ENCODE data around the gene PPIL3. TPM values are rescaled to one million over a fixed set of nuclear protein-coding genes. Genes with fewer than 3 reads are reported as not detected.

PPIL3 gene
- total RNA-seq, 1 donor from 2014 or later = 63.7 TPM

- H3K9ac ChIP-seq (ENCODE audit: low read depth in 1 of 3, low read length in 3 of 3) = no peak overlapping the region
- no peaks in the 10 kb centered on the region for H3K4me1 ChIP-seq (ENCODE audit: control insufficient read depth in 3 of 3, insufficient read depth in 3 of 3, low read length in 3 of 3)
- no peaks in the 10 kb centered on the region for H3K9me3 ChIP-seq (ENCODE audit: control insufficient read depth in 3 of 3, low read length in 3 of 3)
- H3K27me3 ChIP-seq (ENCODE audit: control insufficient read depth in 3 of 3, insufficient read depth in 3 of 3, low read length in 3 of 3) = no peaks in the 10 kb centered on the region
- peaks cover 0 to 3% (median under 1%) of the 10 kb centered on the region in 3 donors for H3K36me3 ChIP-seq (ENCODE audit: control insufficient read depth in 3 of 3, insufficient read depth in 3 of 3, low read length in 3 of 3)
- no peak overlapping the region for H3K4me3 ChIP-seq (ENCODE audit: low read length in 3 of 3)
- H3K27ac ChIP-seq (ENCODE audit: low read depth, low read length) = no peak overlapping the region
These were observed 43.1 kb downstream of the PPIL3 start for GRCh38 chr2:200845669-200846325.

- Histone ChIP-seq H3K27me3 (ENCODE audit: control insufficient read depth in 3 of 3, insufficient read depth in 3 of 3, low read length in 3 of 3) (no peaks in the 10 kb centered on the region), H3K4me1 (ENCODE audit: control insufficient read depth in 3 of 3, insufficient read depth in 3 of 3, low read length in 3 of 3) (no peaks in the 10 kb centered on the region), H3K4me3 (ENCODE audit: low read length in 3 of 3) (no peak overlapping the region), H3K9ac (ENCODE audit: low read depth in 1 of 3, low read length in 3 of 3) (no peak overlapping the region), H3K27ac (ENCODE audit: low read depth, low read length) (no peak overlapping the region), H3K9me3 (ENCODE audit: control insufficient read depth in 3 of 3, low read length in 3 of 3) (no peaks in the 10 kb centered on the region), H3K36me3 (ENCODE audit: control insufficient read depth in 3 of 3, insufficient read depth in 3 of 3, low read length in 3 of 3) (no peaks in the 10 kb centered on the region)
These were observed 43.7 kb downstream of the PPIL3 start for GRCh38 chr2:200845194-200845593.

- no peaks in the 10 kb centered on the region for H3K36me3 ChIP-seq (ENCODE audit: control insufficient read depth in 3 of 3, insufficient read depth in 3 of 3, low read length in 3 of 3)
- H3K27me3 ChIP-seq (ENCODE audit: control insufficient read depth in 3 of 3, insufficient read depth in 3 of 3, low read length in 3 of 3) = no peaks in the 10 kb centered on the region
- no peak overlapping the region for H3K9ac ChIP-seq (ENCODE audit: low read depth in 1 of 3, low read length in 3 of 3)
- no peak overlapping the region for H3K4me3 ChIP-seq (ENCODE audit: low read length in 3 of 3)
- no peaks in the 10 kb centered on the region for H3K4me1 ChIP-seq (ENCODE audit: control insufficient read depth in 3 of 3, insufficient read depth in 3 of 3, low read length in 3 of 3)
- H3K9me3 ChIP-seq (ENCODE audit: control insufficient read depth in 3 of 3, low read length in 3 of 3) = no peaks in the 10 kb centered on the region
- H3K27ac ChIP-seq (ENCODE audit: low read depth, low read length) = no peak overlapping the region
These were observed 44.6 kb downstream of the PPIL3 start for GRCh38 chr2:200843993-200844948.

- Histone ChIP-seq H3K9ac (ENCODE audit: low read depth in 1 of 3, low read length in 3 of 3) (no peak overlapping the region), H3K4me3 (ENCODE audit: low read length in 3 of 3) (no peak overlapping the region), H3K9me3 (ENCODE audit: control insufficient read depth in 3 of 3, low read length in 3 of 3) (peaks cover 0 to 5% (median 0%) of the 10 kb centered on the region in 3 donors), H3K4me1 (ENCODE audit: control insufficient read depth in 3 of 3, insufficient read depth in 3 of 3, low read length in 3 of 3) (no peaks in the 10 kb centered on the region), H3K27me3 (ENCODE audit: control insufficient read depth in 3 of 3, insufficient read depth in 3 of 3, low read length in 3 of 3) (no peaks in the 10 kb centered on the region), H3K36me3 (ENCODE audit: control insufficient read depth in 3 of 3, insufficient read depth in 3 of 3, low read length in 3 of 3) (no peaks in the 10 kb centered on the region), H3K27ac (ENCODE audit: low read depth, low read length) (no peak overlapping the region)
These were observed 49.4 kb downstream of the PPIL3 start for GRCh38 chr2:200839513-200839912.

- no peak overlapping the region for H3K27ac ChIP-seq (ENCODE audit: low read depth, low read length)
- H3K36me3 ChIP-seq (ENCODE audit: control insufficient read depth in 3 of 3, insufficient read depth in 3 of 3, low read length in 3 of 3) = no peaks in the 10 kb centered on the region
- H3K9ac ChIP-seq (ENCODE audit: low read depth in 1 of 3, low read length in 3 of 3) = no peak overlapping the region
- H3K4me3 ChIP-seq (ENCODE audit: low read length in 3 of 3) = no peak overlapping the region
- peaks cover 0 to 5% (median 0%) of the 10 kb centered on the region in 3 donors for H3K9me3 ChIP-seq (ENCODE audit: control insufficient read depth in 3 of 3, low read length in 3 of 3)
- no peaks in the 10 kb centered on the region for H3K4me1 ChIP-seq (ENCODE audit: control insufficient read depth in 3 of 3, insufficient read depth in 3 of 3, low read length in 3 of 3)
- H3K27me3 ChIP-seq (ENCODE audit: control insufficient read depth in 3 of 3, insufficient read depth in 3 of 3, low read length in 3 of 3) = no peaks in the 10 kb centered on the region
These were observed 54.2 kb downstream of the PPIL3 start for GRCh38 chr2:200834701-200835100.

- no peaks in the 10 kb centered on the region for H3K36me3 ChIP-seq (ENCODE audit: control insufficient read depth in 3 of 3, insufficient read depth in 3 of 3, low read length in 3 of 3)
- H3K9me3 ChIP-seq (ENCODE audit: control insufficient read depth in 3 of 3, low read length in 3 of 3) = no peaks in the 10 kb centered on the region
- no peaks in the 10 kb centered on the region for H3K27me3 ChIP-seq (ENCODE audit: control insufficient read depth in 3 of 3, insufficient read depth in 3 of 3, low read length in 3 of 3)
- no peak overlapping the region for H3K4me3 ChIP-seq (ENCODE audit: low read length in 3 of 3)
- peaks cover 0 to 4% (median 0%) of the 10 kb centered on the region in 3 donors for H3K4me1 ChIP-seq (ENCODE audit: control insufficient read depth in 3 of 3, insufficient read depth in 3 of 3, low read length in 3 of 3)
- H3K27ac ChIP-seq (ENCODE audit: low read depth, low read length) = no peak overlapping the region
- no peak overlapping the region for H3K9ac ChIP-seq (ENCODE audit: low read depth in 1 of 3, low read length in 3 of 3)
These were observed 59.6 kb downstream of the PPIL3 start for GRCh38 chr2:200829258-200829655.

GRCh38 chr2:200828572-200829257, 60.2 kb downstream of the PPIL3 start:
- Histone ChIP-seq H3K27ac (ENCODE audit: low read depth, low read length) (no peak overlapping the region), H3K9ac (ENCODE audit: low read depth in 1 of 3, low read length in 3 of 3) (no peak overlapping the region), H3K36me3 (ENCODE audit: control insufficient read depth in 3 of 3, insufficient read depth in 3 of 3, low read length in 3 of 3) (peaks cover 0 to 4% (median 0%) of the 10 kb centered on the region in 3 donors), H3K9me3 (ENCODE audit: control insufficient read depth in 3 of 3, low read length in 3 of 3) (no peaks in the 10 kb centered on the region), H3K4me3 (ENCODE audit: low read length in 3 of 3) (no peak overlapping the region), H3K27me3 (ENCODE audit: control insufficient read depth in 3 of 3, insufficient read depth in 3 of 3, low read length in 3 of 3) (no peaks in the 10 kb centered on the region), H3K4me1 (ENCODE audit: control insufficient read depth in 3 of 3, insufficient read depth in 3 of 3, low read length in 3 of 3) (peaks cover 0 to 4% (median 0%) of the 10 kb centered on the region in 3 donors)

GRCh38 chr2:200828104-200828503, 60.8 kb downstream of the PPIL3 start:
- peaks cover 0 to 4% (median 0%) of the 10 kb centered on the region in 3 donors for H3K4me1 ChIP-seq (ENCODE audit: control insufficient read depth in 3 of 3, insufficient read depth in 3 of 3, low read length in 3 of 3)
- peaks cover 0 to 4% (median 0%) of the 10 kb centered on the region in 3 donors for H3K36me3 ChIP-seq (ENCODE audit: control insufficient read depth in 3 of 3, insufficient read depth in 3 of 3, low read length in 3 of 3)
- no peak overlapping the region for H3K9ac ChIP-seq (ENCODE audit: low read depth in 1 of 3, low read length in 3 of 3)
- H3K4me3 ChIP-seq (ENCODE audit: low read length in 3 of 3) = no peak overlapping the region
- H3K9me3 ChIP-seq (ENCODE audit: control insufficient read depth in 3 of 3, low read length in 3 of 3) = no peaks in the 10 kb centered on the region
- no peak overlapping the region for H3K27ac ChIP-seq (ENCODE audit: low read depth, low read length)
- H3K27me3 ChIP-seq (ENCODE audit: control insufficient read depth in 3 of 3, insufficient read depth in 3 of 3, low read length in 3 of 3) = no peaks in the 10 kb centered on the region

- H3K4me3 ChIP-seq (ENCODE audit: low read length in 3 of 3) = no peak overlapping the region
- no peaks in the 10 kb centered on the region for H3K27me3 ChIP-seq (ENCODE audit: control insufficient read depth in 3 of 3, insufficient read depth in 3 of 3, low read length in 3 of 3)
- no peak overlapping the region for H3K9ac ChIP-seq (ENCODE audit: low read depth in 1 of 3, low read length in 3 of 3)
- no peaks in the 10 kb centered on the region for H3K9me3 ChIP-seq (ENCODE audit: control insufficient read depth in 3 of 3, low read length in 3 of 3)
- peaks cover 35 to 52% (median 48%) of the 10 kb centered on the region in 3 donors for H3K36me3 ChIP-seq (ENCODE audit: control insufficient read depth in 3 of 3, insufficient read depth in 3 of 3, low read length in 3 of 3)
- no peaks in the 10 kb centered on the region for H3K4me1 ChIP-seq (ENCODE audit: control insufficient read depth in 3 of 3, insufficient read depth in 3 of 3, low read length in 3 of 3)
- H3K27ac ChIP-seq (ENCODE audit: low read depth, low read length) = no peak overlapping the region
These were observed 67.1 kb downstream of the PPIL3 start for GRCh38 chr2:200821686-200822245.
